ENCODE measurements around the gene RGP1. TPM values are rescaled to one million over a fixed set of nuclear protein-coding genes. Genes with fewer than 3 reads are reported as not detected.

The RGP1 gene
- polyA plus RNA-seq, 1 experiment = 20.2 TPM

- TF ChIP-seq CTCF (IDR thresholded peaks at IDR 0.05; ENCODE audit: low read depth, low read length) = no peak
- Histone ChIP-seq H3K9me3 (ENCODE audit: control insufficient read depth, insufficient read depth, low read length) (no peaks in the 10 kb centered on the region), H3K27me3 (ENCODE audit: control insufficient read depth, insufficient read depth, low read length) (peaks cover 7% of the 10 kb centered on the region), H3K4me3 (ENCODE audit: low read depth, low read length) (no peak overlapping the region), H3K27ac (ENCODE audit: low read depth, low read length) (no peak overlapping the region)
- ChIA-PET CTCF (interaction anchor here (1.4 kb wide), 1 partner anchor 124 kb away, joined by 6 read pairs; no protein-coding TSS in a partner anchor), POLR2A (no interaction called here)
- no peak for DNase-seq (ENCODE audit: low read depth, low spot score)
Measured at GRCh38 chr9:35757892-35758275, 8.8 kb downstream of the RGP1 start.

- H3K9me3 ChIP-seq (ENCODE audit: control insufficient read depth, insufficient read depth, low read length) = no peaks in the 10 kb centered on the region
- H3K4me3 ChIP-seq (ENCODE audit: low read depth, low read length) = no peak overlapping the region
- no peak for DNase-seq (ENCODE audit: low read depth, low spot score)
- CTCF ChIA-PET = interaction anchor here (1.4 kb wide), 1 partner anchor 124 kb away, joined by 6 read pairs; no protein-coding TSS in a partner anchor
- TF ChIP-seq CTCF (IDR thresholded peaks at IDR 0.05; ENCODE audit: low read depth, low read length) = no peak
- H3K27me3 ChIP-seq (ENCODE audit: control insufficient read depth, insufficient read depth, low read length) = peaks cover 11% of the 10 kb centered on the region
- no peak overlapping the region for H3K27ac ChIP-seq (ENCODE audit: low read depth, low read length)
- POLR2A ChIA-PET = interaction anchor here (0.6 to 1.1 kb wide), 3 partner anchors 10 to 69 kb away, joined by 3 read pairs; partner anchors contain the start of genes GBA2 and RGP1
Measured at GRCh38 chr9:35758475-35759050, 9.5 kb downstream of the RGP1 start.

- ChIA-PET CTCF (interaction anchor here (0.6 to 1.2 kb wide), 3 partner anchors 24 to 113 kb away, joined by 3 to 5 read pairs (median 3); no protein-coding TSS in a partner anchor), POLR2A (no interaction called here)
- H3K4me3 ChIP-seq (ENCODE audit: low read depth, low read length) = no peak overlapping the region
- no peak for DNase-seq (ENCODE audit: low read depth, low spot score)
- TF ChIP-seq CTCF (IDR thresholded peaks at IDR 0.05; ENCODE audit: low read depth, low read length) = no peak
- H3K27me3 ChIP-seq (ENCODE audit: control insufficient read depth, insufficient read depth, low read length) = peaks cover 14% of the 10 kb centered on the region
- no peak overlapping the region for H3K27ac ChIP-seq (ENCODE audit: low read depth, low read length)
- no peaks in the 10 kb centered on the region for H3K9me3 ChIP-seq (ENCODE audit: control insufficient read depth, insufficient read depth, low read length)
Measured at GRCh38 chr9:35759795-35760194, 10.7 kb downstream of the RGP1 start.

- Histone ChIP-seq H3K9me3 (ENCODE audit: control insufficient read depth, insufficient read depth, low read length) (no peaks in the 10 kb centered on the region), H3K27ac (ENCODE audit: low read depth, low read length) (no peak overlapping the region), H3K4me3 (ENCODE audit: low read depth, low read length) (no peak overlapping the region), H3K27me3 (ENCODE audit: control insufficient read depth, insufficient read depth, low read length) (peaks cover 14% of the 10 kb centered on the region)
- ChIA-PET CTCF (interaction anchor here (0.6 to 0.8 kb wide), 3 partner anchors 30 to 678 kb away, joined by 3 to 5 read pairs (median 4); no protein-coding TSS in a partner anchor), POLR2A (no interaction called here)
- no peak for DNase-seq (ENCODE audit: low read depth, low spot score)
- no peak for TF ChIP-seq CTCF (IDR thresholded peaks at IDR 0.05; ENCODE audit: low read depth, low read length)
Measured at GRCh38 chr9:35760651-35761050, 11.6 kb downstream of the RGP1 start.

GRCh38 chr9:35763181-35763580 is 14.1 kb downstream of the RGP1 start:
- no peak for DNase-seq (ENCODE audit: low read depth, low spot score)
- CTCF ChIA-PET = no interaction called here

More at GRCh38 chr9:35763181-35763580, 14.1 kb downstream of the RGP1 start:
- Histone ChIP-seq H3K27me3 (ENCODE audit: control insufficient read depth, insufficient read depth, low read length) (peaks cover 13% of the 10 kb centered on the region), H3K27ac (ENCODE audit: low read depth, low read length) (no peak overlapping the region), H3K4me3 (ENCODE audit: low read depth, low read length) (no peak overlapping the region), H3K9me3 (ENCODE audit: control insufficient read depth, insufficient read depth, low read length) (no peaks in the 10 kb centered on the region)
- POLR2A ChIA-PET = no interaction called here
- no peak for TF ChIP-seq CTCF (IDR thresholded peaks at IDR 0.05; ENCODE audit: low read depth, low read length)

Data from AG04450 (cell line).